ENCODE data around the gene NPAS3. TPM values are rescaled to one million over a fixed set of nuclear protein-coding genes. Genes with fewer than 3 reads are reported as not detected.

Gene NPAS3
- total RNA-seq, 4 donors from 2014 or later: 1.5 to 12.3 (median 3.4) TPM

GRCh38 chr14:33611405-33612196, 672.9 kb downstream of the NPAS3 start:
- no peaks in the 10 kb centered on the region for H3K4me1 ChIP-seq
- 75 to 80% methylated on average over 5 of the region's 5 CpGs for WGBS, 2 donors
- TF ChIP-seq CTCF (IDR thresholded peaks at IDR 0.05) (no peak), EP300 (IDR thresholded peaks at IDR 0.05) (no peak), POLR2A (IDR thresholded peaks at IDR 0.05) (no peak)
- no peak overlapping the region for H3K27ac ChIP-seq
- DNase-seq (ENCODE audit: low spot score in 2 of 2): no peak
- H3K27me3 ChIP-seq: no peaks in the 10 kb centered on the region
- no peaks in the 10 kb centered on the region for H3K36me3 ChIP-seq
- no peaks in the 10 kb centered on the region for H3K9me3 ChIP-seq
- H3K4me3 ChIP-seq: no peak overlapping the region

- Histone ChIP-seq H3K27me3 (no peaks in the 10 kb centered on the region), H3K9me3 (no peaks in the 10 kb centered on the region), H3K36me3 (no peaks in the 10 kb centered on the region), H3K4me3 (no peak overlapping the region), H3K27ac (no peak overlapping the region), H3K4me1 (peaks cover 0 to 4% (median 0%) of the 10 kb centered on the region in 4 donors)
- DNase-seq (ENCODE audit: low spot score in 2 of 2): no peak
- WGBS, 2 donors: 76 to 77% methylated on average over 6 of the region's 6 CpGs
- TF ChIP-seq CTCF (IDR thresholded peaks at IDR 0.05) (no peak), EP300 (IDR thresholded peaks at IDR 0.05) (no peak), POLR2A (IDR thresholded peaks at IDR 0.05) (no peak)
Measured at GRCh38 chr14:33612197-33612505, 673.5 kb downstream of the NPAS3 start.

- no peaks in the 10 kb centered on the region for H3K36me3 ChIP-seq
- no peak overlapping the region for H3K27ac ChIP-seq
- WGBS, 2 donors: 43 to 45% methylated on average over 3 of the region's 3 CpGs
- H3K4me3 ChIP-seq: no peak overlapping the region
- TF ChIP-seq EP300 (IDR thresholded peaks at IDR 0.05) (no peak), POLR2A (IDR thresholded peaks at IDR 0.05) (no peak), CTCF (IDR thresholded peaks at IDR 0.05) (no peak)
- H3K9me3 ChIP-seq: no peaks in the 10 kb centered on the region
- no peak for DNase-seq (ENCODE audit: low spot score in 2 of 2)
- H3K27me3 ChIP-seq: no peaks in the 10 kb centered on the region
- peaks cover 0 to 6% (median 0%) of the 10 kb centered on the region in 4 donors for H3K4me1 ChIP-seq
Measured at GRCh38 chr14:33617154-33617553, 678.5 kb downstream of the NPAS3 start.

GRCh38 chr14:33618361-33619105, 679.9 kb downstream of the NPAS3 start:
- 88 to 95% methylated on average over 6 of the region's 6 CpGs for WGBS, 2 donors
- no peak for TF ChIP-seq EP300 (IDR thresholded peaks at IDR 0.05)
- TF ChIP-seq CTCF (IDR thresholded peaks at IDR 0.05): no peak
- no peak for TF ChIP-seq POLR2A (IDR thresholded peaks at IDR 0.05)
- Histone ChIP-seq H3K4me1 (peaks cover 0 to 6% (median 0%) of the 10 kb centered on the region in 4 donors), H3K36me3 (no peaks in the 10 kb centered on the region), H3K27me3 (no peaks in the 10 kb centered on the region), H3K27ac (no peak overlapping the region), H3K4me3 (no peak overlapping the region), H3K9me3 (no peaks in the 10 kb centered on the region)
- no peak for DNase-seq (ENCODE audit: low spot score in 2 of 2)

GRCh38 chr14:33622496-33622895, 683.8 kb downstream of the NPAS3 start:
- Histone ChIP-seq H3K27me3 (no peaks in the 10 kb centered on the region), H3K27ac (no peak overlapping the region), H3K4me3 (no peak overlapping the region), H3K4me1 (no peaks in the 10 kb centered on the region), H3K9me3 (no peaks in the 10 kb centered on the region), H3K36me3 (no peaks in the 10 kb centered on the region)
- no peak for DNase-seq (ENCODE audit: low spot score in 2 of 2)
- no peak for TF ChIP-seq POLR2A (IDR thresholded peaks at IDR 0.05)
- no peak for TF ChIP-seq EP300 (IDR thresholded peaks at IDR 0.05)
- TF ChIP-seq CTCF (IDR thresholded peaks at IDR 0.05): no peak
- WGBS, 2 donors: 91 to 93% methylated on average over 3 of the region's 3 CpGs

Measured in tibial nerve (tissue), 4 donors.